Measurements from ENCODE around the gene CDK1.

DNA sequence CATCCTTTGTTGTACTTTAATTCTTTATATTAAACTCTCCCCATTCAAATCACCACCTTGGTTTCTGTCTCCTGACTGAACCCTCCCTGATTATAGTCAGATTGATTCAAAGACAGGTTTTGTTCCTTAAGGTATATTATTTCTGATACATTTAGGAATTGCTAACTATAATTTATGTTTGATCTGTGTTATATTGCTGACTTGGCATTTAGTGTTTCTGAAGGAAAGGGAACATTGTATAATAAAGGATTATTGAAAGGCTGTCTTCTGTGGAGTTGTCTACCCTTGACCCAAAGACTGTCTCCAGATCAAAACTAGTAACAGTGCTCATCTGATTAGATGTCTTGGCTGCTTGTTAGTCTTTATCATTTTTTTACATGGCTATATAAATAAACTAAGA is 10.3 kb downstream of the CDK1 start:
- TF ChIP-seq, protein P1, sequence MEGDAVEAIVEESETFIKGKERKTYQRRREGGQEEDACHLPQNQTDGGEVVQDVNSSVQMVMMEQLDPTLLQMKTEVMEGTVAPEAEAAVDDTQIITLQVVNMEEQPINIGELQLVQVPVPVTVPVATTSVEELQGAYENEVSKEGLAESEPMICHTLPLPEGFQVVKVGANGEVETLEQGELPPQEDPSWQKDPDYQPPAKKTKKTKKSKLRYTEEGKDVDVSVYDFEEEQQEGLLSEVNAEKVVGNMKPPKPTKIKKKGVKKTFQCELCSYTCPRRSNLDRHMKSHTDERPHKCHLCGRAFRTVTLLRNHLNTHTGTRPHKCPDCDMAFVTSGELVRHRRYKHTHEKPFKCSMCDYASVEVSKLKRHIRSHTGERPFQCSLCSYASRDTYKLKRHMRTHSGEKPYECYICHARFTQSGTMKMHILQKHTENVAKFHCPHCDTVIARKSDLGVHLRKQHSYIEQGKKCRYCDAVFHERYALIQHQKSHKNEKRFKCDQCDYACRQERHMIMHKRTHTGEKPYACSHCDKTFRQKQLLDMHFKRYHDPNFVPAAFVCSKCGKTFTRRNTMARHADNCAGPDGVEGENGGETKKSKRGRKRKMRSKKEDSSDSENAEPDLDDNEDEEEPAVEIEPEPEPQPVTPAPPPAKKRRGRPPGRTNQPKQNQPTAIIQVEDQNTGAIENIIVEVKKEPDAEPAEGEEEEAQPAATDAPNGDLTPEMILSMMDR (IDR thresholded peaks at IDR 0.05; ENCODE audit: control extremely low read depth in 1 of 3, insufficient read depth in 1 of 3, low read depth in 1 of 3, low read length in 3 of 3) = no peak
- TF ChIP-seq POLR2AphosphoS5 (IDR thresholded peaks at IDR 0.05; ENCODE audit: low read depth, low read length) = no peak

All from H1 (cell line).